ENCODE data around the gene NELL2.
"Not testable (repeated sequence)": the region's sequence is repeated elsewhere in the genome, so short reads cannot be mapped to it uniquely, and the experiment has no call there.

NELL2 gene

GRCh38 chr12:44774815-44775411 is 101.2 kb downstream of the NELL2 start:
- DNase-seq, result peak; percentile 9

DNA sequence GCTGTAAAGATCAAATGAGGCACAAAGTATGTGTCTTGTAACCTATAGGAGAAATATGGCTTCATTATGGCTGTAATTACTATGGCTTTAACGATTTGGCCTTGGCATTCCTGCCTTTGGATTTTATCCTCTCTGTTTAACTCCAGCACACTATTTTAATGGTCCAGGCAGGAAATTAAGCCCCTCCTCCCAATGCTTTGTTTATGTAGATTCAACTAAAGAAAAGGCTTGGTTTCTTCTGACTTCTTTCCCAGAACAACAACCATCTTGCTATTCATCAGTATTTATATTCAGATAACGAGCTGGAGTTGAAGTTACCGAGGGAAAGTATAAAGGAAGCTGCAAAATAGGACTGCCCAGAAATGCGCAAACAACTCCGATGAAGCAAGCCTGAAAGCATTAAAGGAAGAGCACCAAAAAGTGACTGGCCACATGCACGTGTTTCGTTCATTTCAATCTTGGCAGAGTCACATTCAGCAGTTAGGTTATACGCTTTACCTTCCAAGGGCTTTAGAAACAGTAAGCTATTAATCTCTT is 104.6 kb downstream of the NELL2 start:
- no peak for DNase-seq

DNA sequence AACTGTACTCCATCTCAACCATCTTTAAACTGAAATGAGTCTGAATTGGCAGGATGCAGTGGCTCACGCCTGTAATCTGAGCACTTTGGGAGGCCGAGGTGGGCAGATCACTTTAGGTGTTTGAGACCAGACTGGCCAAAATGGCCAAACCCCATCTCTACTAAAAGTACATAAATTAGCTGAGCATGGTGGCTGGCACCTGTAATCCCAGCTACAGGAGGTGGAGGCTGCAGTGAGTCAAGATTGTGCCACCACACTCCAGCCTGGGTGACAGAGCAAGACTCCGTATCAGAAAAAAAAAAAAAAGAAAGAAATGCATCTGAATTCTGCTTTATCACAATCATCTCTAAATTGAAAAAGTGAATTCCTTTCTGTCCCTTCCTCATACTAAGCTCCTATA is 110.3 kb downstream of the NELL2 start:
- DNase-seq, result no peak

DNA sequence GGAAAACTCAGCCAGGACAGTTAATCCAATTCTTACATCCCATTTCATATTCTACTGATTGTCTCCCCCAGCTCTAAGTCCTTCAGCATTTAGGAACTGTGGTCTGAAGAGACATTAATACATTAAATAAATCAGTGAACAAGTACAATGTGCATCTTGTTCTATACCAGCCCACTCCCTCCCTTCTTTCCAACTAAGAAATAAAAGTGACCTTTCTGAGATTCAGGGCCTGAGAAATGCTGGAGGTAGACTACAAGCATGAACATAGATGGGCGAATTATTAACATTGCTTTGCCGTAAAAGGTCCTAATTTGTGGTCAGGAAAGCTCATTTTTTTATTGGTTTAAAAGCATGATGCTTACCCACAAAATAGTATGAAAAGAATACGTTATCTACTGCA is 113.1 kb downstream of the NELL2 start:
- no peak for DNase-seq

GRCh38 chr12:44759289-44759688 is 116.8 kb downstream of the NELL2 start:
- DNase-seq, result no peak

DNA sequence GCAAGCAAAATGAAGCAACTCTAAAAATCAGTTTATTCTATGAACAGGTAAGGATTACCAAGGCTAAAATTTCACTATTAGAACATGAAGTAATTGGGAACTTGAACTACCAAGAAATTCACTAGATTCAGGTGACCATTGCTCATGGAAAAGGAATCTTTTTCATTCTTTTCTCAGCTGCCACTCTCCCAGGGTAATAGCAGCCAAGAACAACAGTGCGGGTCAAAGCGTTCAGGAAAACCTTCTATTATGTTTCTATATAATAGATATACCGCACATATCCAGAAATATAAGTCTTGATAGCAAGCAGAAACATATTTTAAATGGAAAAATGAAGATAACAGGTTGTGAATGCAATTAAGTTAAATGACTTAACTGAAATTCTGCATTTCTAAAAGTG is 125.6 kb downstream of the NELL2 start:
- no peak for DNase-seq

- DNase-seq, result no peak
Measured at GRCh38 chr12:44749566-44749965, 126.5 kb downstream of the NELL2 start.

DNA sequence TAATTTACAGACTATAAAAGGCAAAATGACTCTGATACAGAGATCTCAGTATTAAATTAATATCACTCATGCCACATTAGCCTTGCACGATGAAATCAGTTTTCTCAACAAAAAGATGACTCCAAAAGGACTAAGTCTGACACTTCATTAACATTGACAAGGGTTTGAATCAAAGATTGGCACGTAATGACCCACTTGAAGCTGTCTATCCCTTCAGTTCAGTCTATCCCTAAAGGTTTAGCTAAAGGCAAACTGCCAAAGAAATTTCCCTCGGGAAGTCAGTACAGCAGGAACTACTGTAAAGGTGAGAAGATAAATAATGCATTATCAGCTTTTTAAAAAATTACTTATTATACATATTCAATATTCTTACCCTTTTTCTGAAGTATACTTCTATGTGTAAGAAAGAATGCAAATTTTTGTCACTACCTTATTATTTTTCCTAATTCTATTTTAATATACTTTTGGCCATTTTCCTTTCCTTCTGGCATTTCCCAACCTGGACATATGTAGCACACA is 127.1 kb downstream of the NELL2 start:
- DNase-seq, result no peak

DNA sequence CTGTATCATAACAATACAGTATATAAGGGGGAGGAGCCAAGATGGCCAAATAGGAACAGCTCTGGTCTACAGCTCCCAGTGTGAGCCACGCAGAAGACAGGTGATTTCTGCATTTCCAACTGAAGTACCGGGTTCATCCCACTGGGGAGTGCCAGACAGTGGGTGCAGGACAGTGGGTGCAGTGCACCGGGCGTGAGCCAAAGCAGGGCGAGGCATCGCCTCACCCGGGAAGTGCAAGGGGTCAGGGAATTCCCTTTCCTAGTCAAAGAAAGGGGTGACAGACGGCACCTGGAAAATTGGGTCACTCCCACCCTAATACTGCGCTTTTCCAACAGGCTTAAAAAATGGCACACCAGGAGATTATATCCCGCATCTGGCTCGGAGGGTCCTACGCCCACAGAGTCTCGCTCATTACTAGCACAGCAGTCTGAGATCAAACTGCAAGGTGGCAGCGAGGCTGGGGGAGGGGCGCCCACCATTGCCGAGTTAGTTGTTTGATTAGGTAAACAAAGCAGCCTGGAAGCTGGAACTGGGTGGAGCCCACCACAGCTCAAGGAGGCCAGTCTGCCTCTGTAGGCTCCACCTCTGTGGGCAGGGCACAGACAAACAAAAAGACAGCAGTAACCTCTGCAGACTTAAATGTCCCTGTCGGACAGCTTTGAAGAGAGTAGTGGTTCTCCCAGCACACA is 134.7 kb downstream of the NELL2 start:
- not testable (repeated sequence) for DNase-seq

- DNase-seq, result no peak
Measured at GRCh38 chr12:44738051-44738450, 138.1 kb downstream of the NELL2 start.

GRCh38 chr12:44728566-44728965 is 147.5 kb downstream of the NELL2 start:
- DNase-seq, result no peak

GRCh38 chr12:44720265-44720664 is 155.8 kb downstream of the NELL2 start:
- DNase-seq, result no peak

GRCh38 chr12:44717612-44718011 is 158.5 kb downstream of the NELL2 start:
- DNase-seq, result no peak

- DNase-seq, result no peak
Measured at GRCh38 chr12:44716711-44717110, 159.4 kb downstream of the NELL2 start.

DNA sequence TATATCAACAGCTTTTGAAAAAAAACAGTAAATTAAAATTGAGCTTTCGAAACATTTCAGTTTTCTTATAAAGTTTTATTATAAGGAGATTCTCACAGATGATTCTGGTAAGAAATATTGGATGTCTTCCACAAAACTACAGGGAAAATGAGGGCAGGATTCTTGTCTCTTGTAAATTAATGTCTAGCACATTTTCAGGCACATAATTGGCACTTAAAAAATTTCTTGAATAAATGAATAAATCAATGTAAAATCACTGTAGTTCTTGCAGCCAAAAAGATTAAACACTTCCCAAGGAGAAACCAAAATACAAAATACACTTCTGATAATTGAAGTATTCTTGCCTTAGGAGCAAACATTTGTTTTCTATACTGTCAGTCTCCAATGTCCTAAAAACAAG is 164.4 kb downstream of the NELL2 start:
- no peak for DNase-seq

GRCh38 chr12:44709166-44709565 is 166.9 kb downstream of the NELL2 start:
- DNase-seq, result no peak

GRCh38 chr12:44708218-44708617 is 167.9 kb downstream of the NELL2 start:
- no peak for DNase-seq

DNA sequence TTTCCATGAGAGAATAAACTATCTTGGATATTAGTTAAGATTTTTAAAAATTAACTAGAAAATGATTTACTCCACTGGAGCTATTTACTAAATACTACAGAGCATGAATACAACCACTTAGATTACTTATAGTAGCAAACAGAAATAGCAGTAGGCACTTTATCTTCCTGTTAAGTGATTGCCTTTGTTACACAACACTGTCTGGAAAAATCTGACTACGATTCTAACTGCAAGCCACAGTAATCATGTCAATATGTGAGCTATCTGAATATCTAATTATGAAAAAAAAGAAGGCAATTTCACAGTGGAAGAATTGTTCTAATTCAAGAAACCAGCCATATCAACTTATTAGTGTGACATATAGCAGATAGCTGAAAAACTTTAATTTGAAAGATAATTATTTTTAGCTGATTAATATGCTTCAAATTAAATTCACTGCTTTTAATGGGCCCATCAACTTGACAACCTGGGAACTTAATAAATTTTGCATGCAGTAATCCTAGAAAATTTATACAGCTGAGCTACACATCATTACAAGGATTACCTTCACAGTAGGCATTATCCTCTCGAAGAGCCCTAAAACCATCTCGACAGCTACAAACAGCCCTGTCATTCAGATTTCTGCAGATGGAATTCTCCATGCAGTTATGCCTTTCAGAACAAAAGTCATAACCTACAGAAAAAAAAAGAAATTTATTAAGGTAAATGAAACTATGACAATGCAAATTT is 172.8 kb downstream of the NELL2 start:
- DNase-seq, result no peak

DNA sequence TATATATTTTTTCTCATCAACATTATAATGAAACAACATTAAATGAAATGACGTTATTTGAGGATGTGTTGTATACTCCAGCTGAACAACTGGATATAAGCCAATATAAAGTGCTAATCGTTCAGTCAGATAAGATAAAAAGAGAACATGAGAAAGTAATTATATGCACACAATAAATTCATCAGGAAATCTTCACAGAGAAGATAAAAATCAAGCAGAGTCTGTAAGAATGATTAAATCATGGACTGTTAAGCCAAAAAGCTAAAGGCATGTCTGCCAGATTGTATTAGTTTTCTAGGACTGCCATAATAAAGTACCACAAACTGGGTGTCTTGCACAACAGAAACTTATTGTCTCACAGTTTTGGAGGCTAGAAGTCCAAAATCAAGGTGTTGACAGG is 178.6 kb downstream of the NELL2 start:
- DNase-seq, result no peak

GRCh38 chr12:44696542-44696941 is 179.6 kb downstream of the NELL2 start:
- DNase-seq, result no peak

- DNase-seq, result no peak
Measured at GRCh38 chr12:44694017-44694416, 182.1 kb downstream of the NELL2 start.

DNA sequence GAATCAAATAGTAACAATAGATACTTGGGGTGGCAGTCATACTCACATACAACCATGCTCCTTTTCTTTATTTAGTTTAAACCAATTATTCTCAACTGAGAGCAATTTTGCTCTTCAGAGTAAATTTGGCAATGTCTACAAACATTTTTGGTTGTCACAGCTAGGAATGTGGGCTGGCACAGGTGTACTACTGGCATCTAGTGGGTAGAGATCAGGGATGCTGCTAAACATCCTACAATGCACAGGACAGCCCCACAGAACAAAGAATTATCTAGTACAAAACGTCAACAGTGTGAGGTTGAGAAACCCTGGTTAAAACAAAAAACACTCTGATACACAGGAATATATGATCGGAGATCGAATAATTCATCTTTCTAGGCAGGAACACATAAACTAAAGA is 186.5 kb downstream of the NELL2 start:
- no peak for DNase-seq

DNA sequence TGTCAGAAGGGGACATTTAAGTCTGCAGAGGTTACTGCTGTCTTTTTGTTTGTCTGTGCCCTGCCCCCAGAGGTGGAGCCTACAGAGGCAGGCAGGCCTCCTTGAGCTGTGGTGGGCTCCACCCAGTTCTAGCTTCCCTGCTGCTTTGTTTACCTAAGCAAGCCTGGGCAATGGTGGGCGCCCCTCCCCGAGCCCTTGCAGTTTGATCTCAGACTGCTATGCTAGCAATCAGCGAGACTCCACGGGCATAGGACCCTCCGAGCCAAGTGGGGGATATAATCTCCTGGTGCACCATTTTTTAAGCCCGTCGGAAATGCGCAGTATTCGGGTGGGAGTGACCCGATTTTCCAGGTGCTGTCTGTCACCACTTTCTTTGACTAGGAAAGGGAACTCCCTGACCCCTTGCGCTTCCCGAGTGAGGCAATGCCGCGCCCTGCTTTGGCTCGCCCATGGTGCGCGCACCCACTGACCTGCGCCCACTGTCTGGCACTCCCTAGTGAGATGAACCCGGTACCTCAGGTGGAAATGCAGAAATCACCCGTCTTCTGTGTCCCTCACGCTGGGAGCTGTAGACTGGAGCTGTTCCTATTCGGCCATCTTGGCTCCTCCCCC is 189.2 kb downstream of the NELL2 start:
- DNase-seq, result not testable (repeated sequence)

Measured in kidney glomerular epithelial cell (primary cell).